GM13976 (cell line): ENCODE results near the gene KDM4E.
A peak's percentile ranks its signal among the peaks of the same experiment; 100 is the strongest.

Experiments used
- DNase-seq: peaks from one replicate; pipeline ENCODE4 v3.0.0; 2012; ENCODE audit warnings: low spot score
- in situ Hi-C: fragments of 300-500 bp; cut with MboI; formaldehyde crosslinking; loops from one replicate; pipeline ENCODE4 v1.12.0; 2022; ENCODE audit warnings: low sequenced_read_pairs, mixed read lengths, inconsistent platforms; ENCODE audit not compliant: unreplicated experiment
- TF ChIP-seq, protein P1 (sequence below): IDR thresholded peaks from 2 replicates; pipeline ENCODE4 v1.5.1; 2012; ENCODE audit warnings: borderline replicate concordance, mild to moderate bottlenecking; ENCODE audit not compliant: insufficient read depth; ENCODE audit errors: extremely low read depth, missing control alignments, control extremely low read depth

The KDM4E gene

GRCh38 chr11:95068549-95068948 lies 43.5 kb downstream of the KDM4E start:
- peak; percentile 62 for DNase-seq
- TF ChIP-seq, protein P1, sequence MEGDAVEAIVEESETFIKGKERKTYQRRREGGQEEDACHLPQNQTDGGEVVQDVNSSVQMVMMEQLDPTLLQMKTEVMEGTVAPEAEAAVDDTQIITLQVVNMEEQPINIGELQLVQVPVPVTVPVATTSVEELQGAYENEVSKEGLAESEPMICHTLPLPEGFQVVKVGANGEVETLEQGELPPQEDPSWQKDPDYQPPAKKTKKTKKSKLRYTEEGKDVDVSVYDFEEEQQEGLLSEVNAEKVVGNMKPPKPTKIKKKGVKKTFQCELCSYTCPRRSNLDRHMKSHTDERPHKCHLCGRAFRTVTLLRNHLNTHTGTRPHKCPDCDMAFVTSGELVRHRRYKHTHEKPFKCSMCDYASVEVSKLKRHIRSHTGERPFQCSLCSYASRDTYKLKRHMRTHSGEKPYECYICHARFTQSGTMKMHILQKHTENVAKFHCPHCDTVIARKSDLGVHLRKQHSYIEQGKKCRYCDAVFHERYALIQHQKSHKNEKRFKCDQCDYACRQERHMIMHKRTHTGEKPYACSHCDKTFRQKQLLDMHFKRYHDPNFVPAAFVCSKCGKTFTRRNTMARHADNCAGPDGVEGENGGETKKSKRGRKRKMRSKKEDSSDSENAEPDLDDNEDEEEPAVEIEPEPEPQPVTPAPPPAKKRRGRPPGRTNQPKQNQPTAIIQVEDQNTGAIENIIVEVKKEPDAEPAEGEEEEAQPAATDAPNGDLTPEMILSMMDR = no peak
- in situ Hi-C loops = no loop called here

- TF ChIP-seq, protein P1 = no peak
- in situ Hi-C loops = loop anchor here (10.0 kb wide), 1 partner anchor 64 kb away; no protein-coding TSS in a partner anchor
- DNase-seq = no peak
These were observed 45.4 kb downstream of the KDM4E start for GRCh38 chr11:95070471-95070870.

GRCh38 chr11:95072948-95073347 lies 47.9 kb downstream of the KDM4E start:
- in situ Hi-C loops = loop anchor here (10.0 kb wide), 1 partner anchor 62 kb away; no protein-coding TSS in a partner anchor
- TF ChIP-seq, protein P1 = no peak
- no peak for DNase-seq

DNA sequence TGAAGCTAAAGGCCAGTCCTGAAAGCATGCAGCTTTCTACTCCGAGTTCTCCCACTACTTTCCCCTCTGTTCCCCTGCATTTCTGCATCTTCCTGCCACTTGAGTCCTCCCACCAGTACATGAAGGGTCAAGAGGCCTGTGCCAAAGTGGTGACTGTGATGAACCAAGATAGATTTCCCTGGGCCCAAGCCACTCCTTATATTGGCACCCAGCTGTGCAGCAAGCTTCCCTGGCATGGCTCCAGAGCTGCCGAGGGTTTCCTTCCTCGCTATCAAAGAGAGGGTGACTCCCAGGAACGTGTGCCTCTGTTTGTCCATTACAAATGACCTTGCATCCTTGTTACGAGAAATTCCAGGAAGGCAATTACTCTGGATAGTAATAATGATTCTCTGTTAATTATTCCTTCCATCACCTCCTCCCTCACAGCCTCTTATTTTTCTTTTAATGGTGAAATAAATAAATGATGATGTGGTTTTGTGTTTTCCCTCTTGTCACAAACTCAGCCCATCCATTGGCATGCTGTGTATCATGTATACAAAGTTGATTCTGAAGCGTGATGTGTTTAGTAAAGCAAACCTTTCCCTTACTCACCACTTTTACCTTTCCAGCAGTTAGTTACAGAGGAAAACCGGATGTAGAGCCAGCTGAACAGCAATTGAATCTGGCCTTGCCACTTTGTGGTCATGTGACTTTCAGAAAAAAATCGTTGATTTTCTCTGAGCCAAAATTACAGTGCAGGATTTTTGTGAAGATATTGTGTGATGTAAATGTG lies 49.9 kb downstream of the KDM4E start:
- in situ Hi-C loops = loop anchor here (10.0 kb wide), 1 partner anchor 60 kb away; no protein-coding TSS in a partner anchor
- DNase-seq = no peak

DNA sequence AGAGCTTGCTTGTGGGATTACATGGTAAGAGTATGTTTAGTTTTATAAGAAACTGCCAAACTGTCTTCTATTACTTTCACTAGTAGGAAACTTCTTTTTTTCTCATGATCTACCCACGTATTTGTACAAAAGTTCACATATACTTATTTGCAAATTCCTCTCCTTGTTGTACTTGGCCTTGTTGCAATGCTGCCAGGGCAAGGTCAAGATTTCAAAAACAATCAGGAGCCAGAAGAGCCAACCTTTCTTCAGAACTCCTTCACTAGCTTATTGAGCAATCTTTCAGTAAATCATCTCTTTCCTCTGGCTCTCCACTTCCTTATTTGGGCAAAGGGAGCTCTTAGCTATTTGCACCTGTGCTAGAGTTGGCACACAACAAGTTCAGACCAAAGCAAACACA lies 51.4 kb downstream of the KDM4E start:
- no peak for DNase-seq
- in situ Hi-C loops = loop anchor here (10.0 kb wide), 1 partner anchor 58 kb away; no protein-coding TSS in a partner anchor
- TF ChIP-seq, protein P1 = no peak

More for the DNA sequence above, 49.9 kb downstream of the KDM4E start:
- TF ChIP-seq, protein P1 = no peak

GRCh38 chr11:95076981-95077380 lies 51.9 kb downstream of the KDM4E start:
- TF ChIP-seq, protein P1 = no peak
- in situ Hi-C loops = loop anchor here (10.0 kb wide), 1 partner anchor 58 kb away; no protein-coding TSS in a partner anchor
- no peak for DNase-seq
